Measurements from ENCODE around the gene ZNF367.

Gene ZNF367

DNA sequence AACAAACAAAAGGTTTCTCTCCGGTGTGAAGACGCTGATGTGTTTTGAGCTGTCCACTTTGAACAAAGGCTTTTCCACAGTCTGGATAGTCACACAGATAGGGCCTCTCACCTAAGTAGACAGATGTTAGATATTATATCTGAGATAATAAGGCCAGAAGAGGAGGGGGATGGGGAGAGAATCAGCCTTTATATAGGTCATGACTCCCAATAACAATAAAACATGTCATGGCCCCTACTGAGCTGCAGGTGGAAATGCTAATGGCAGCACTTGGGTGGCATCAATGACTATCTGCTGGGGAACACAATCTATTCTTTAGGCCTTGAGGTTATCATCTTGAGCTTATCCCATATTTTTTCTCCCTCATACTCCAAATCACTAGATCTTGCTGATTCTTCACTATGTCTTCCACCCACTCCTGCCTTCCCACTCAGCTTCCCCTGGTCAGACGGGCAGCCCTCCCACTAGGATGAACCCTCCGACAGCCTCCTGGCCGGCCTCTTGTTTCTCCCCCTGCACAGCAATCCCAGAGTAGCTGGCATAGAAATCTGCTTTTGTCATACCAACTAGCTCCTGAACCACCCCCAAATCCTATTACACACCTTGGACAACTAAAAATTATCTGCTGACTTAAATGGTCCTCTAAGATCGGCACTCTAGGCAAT is 23.2 kb downstream of the ZNF367 start:
- H3K9me3 ChIP-seq (ENCODE audit: control insufficient read depth, low read length), result no peaks in the 10 kb centered on the region
- H3K4me1 ChIP-seq (ENCODE audit: control insufficient read depth, insufficient read depth, low read length), result no peaks in the 10 kb centered on the region
- no peaks in the 10 kb centered on the region for H3K36me3 ChIP-seq (ENCODE audit: control insufficient read depth, insufficient read depth, low read length, severe bottlenecking)
- DNase-seq (ENCODE audit: low read depth), result no peak
- H3K27me3 ChIP-seq (replicated peaks; ENCODE audit: control insufficient read depth, insufficient read depth, low read length), result no peaks in the 10 kb centered on the region
- no peak overlapping the region for H3K4me3 ChIP-seq (ENCODE audit: low read length)
- no peak overlapping the region for H3K9ac ChIP-seq (ENCODE audit: low read length)

GRCh38 chr9:96392263-96392662 is 25.9 kb downstream of the ZNF367 start:
- H3K36me3 ChIP-seq (ENCODE audit: control insufficient read depth, insufficient read depth, low read length, severe bottlenecking), result no peaks in the 10 kb centered on the region
- H3K4me1 ChIP-seq (ENCODE audit: control insufficient read depth, insufficient read depth, low read length), result peaks cover under 1% of the 10 kb centered on the region
- no peak overlapping the region for H3K4me3 ChIP-seq (ENCODE audit: low read length)
- H3K27me3 ChIP-seq (replicated peaks; ENCODE audit: control insufficient read depth, insufficient read depth, low read length), result no peaks in the 10 kb centered on the region
- no peak overlapping the region for H3K9ac ChIP-seq (ENCODE audit: low read length)
- no peak for DNase-seq (ENCODE audit: low read depth)
- no peaks in the 10 kb centered on the region for H3K9me3 ChIP-seq (ENCODE audit: control insufficient read depth, low read length)

DNA sequence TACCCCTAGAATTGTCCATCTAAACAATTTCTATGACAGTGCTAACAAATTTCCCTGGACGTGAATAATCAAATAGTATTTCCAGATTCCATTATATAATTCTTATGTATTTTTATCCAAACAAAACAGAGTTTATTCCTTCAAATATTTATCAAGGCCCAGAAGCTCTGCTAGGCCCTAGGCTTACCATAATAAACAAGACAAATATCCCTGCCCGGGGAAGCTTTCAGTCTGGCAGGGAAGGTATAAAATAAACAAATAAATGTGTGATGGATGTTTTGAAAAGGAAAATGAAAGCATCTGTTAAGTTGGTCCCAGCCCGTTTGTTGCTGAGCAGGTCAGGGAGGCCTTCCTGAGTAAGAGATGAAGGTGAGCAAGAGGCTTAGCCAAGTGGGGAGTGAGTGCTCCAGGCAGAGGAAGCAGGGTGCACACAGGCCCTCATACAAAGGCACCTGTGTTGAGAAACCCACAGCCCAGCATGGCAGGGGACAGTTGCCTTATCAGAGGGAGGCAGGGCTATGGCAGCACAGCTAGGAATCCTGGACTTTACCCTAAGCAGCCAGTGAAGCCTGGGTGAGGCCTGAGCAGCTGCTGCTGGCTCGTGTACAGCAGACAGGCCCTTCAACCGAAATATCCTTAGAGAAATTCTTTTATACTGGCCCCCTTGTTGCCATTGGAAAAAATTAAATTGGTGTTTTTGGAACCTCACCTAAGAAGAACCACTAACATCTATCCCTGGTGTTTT is 27.0 kb downstream of the ZNF367 start:
- no peaks in the 10 kb centered on the region for H3K36me3 ChIP-seq (ENCODE audit: control insufficient read depth, insufficient read depth, low read length, severe bottlenecking)
- H3K4me3 ChIP-seq (ENCODE audit: low read length), result no peak overlapping the region
- no peaks in the 10 kb centered on the region for H3K27me3 ChIP-seq (replicated peaks; ENCODE audit: control insufficient read depth, insufficient read depth, low read length)
- H3K4me1 ChIP-seq (ENCODE audit: control insufficient read depth, insufficient read depth, low read length), result peaks cover 9% of the 10 kb centered on the region
- DNase-seq (ENCODE audit: low read depth), result peak; percentile 9
- no peaks in the 10 kb centered on the region for H3K9me3 ChIP-seq (ENCODE audit: control insufficient read depth, low read length)
- no peak overlapping the region for H3K9ac ChIP-seq (ENCODE audit: low read length)

GRCh38 chr9:96388144-96388543 is 30.0 kb downstream of the ZNF367 start:
- Histone ChIP-seq H3K9me3 (ENCODE audit: control insufficient read depth, low read length) (no peaks in the 10 kb centered on the region), H3K9ac (ENCODE audit: low read length) (no peak overlapping the region), H3K36me3 (ENCODE audit: control insufficient read depth, insufficient read depth, low read length, severe bottlenecking) (no peaks in the 10 kb centered on the region), H3K4me1 (ENCODE audit: control insufficient read depth, insufficient read depth, low read length) (peaks cover 20% of the 10 kb centered on the region), H3K27me3 (replicated peaks; ENCODE audit: control insufficient read depth, insufficient read depth, low read length) (no peaks in the 10 kb centered on the region), H3K4me3 (ENCODE audit: low read length) (no peak overlapping the region)
- no peak for DNase-seq (ENCODE audit: low read depth)

GRCh38 chr9:96386157-96386556 is 32.0 kb downstream of the ZNF367 start:
- no peak overlapping the region for H3K9ac ChIP-seq (ENCODE audit: low read length)
- no peaks in the 10 kb centered on the region for H3K9me3 ChIP-seq (ENCODE audit: control insufficient read depth, low read length)
- no peak overlapping the region for H3K4me3 ChIP-seq (ENCODE audit: low read length)
- H3K4me1 ChIP-seq (ENCODE audit: control insufficient read depth, insufficient read depth, low read length), result peaks cover 24% of the 10 kb centered on the region
- no peak for DNase-seq (ENCODE audit: low read depth)
- H3K27me3 ChIP-seq (replicated peaks; ENCODE audit: control insufficient read depth, insufficient read depth, low read length), result no peaks in the 10 kb centered on the region
- H3K36me3 ChIP-seq (ENCODE audit: control insufficient read depth, insufficient read depth, low read length, severe bottlenecking), result no peaks in the 10 kb centered on the region

DNA sequence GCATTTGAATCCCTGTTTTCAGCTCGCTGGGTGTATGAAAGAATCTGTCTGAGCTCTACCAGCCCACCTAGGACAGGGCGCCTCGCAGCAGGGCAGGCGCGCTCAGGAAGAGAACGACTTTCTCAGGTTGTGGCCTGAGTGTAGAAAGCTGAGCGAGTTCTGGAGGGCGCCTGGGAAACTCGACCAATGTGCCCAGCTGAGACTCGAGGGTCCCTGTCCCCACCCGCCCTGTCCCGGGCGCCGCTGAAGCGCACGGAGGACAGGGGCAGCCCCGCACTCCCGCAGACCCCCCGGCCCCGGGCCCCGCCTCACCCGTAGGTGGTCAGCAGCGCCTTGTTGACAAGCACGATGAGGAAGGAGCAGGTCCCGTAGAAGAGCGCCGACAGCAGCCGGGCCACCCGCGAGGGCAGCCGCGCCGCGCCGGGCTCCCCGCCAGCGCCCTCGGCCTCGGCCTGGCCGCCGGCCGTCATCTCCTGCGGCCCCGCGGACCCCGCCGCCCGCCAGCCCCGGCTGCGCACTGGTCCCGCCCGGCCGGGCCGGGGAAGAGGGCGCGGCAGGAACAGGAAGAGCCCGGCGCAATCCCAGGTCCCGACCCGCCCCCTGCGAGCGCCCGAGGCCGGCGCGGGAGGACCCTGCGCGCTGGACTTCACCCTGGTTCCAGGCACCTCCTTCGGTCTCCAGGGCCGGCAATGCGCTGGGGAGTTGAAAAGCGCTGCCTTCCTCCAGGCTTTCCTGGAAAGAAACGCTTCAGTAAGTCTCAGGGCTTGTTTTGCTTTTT is 34.8 kb downstream of the ZNF367 start, which contains the start of gene SLC35D2:
TSS of gene SLC35D2 (minus strand) at position 547 of the 778 bp plus-strand sequence. CDS start at position 470, 77 bp downstream.
- Histone ChIP-seq H3K9me3 (ENCODE audit: control insufficient read depth, low read length) (no peaks in the 10 kb centered on the region), H3K4me3 (ENCODE audit: low read length) (peak within 1 kb of the TSS; percentile 87), H3K4me1 (ENCODE audit: control insufficient read depth, insufficient read depth, low read length) (peaks cover 24% of the 10 kb centered on the region), H3K27me3 (replicated peaks; ENCODE audit: control insufficient read depth, insufficient read depth, low read length) (no peaks in the 10 kb centered on the region), H3K36me3 (ENCODE audit: control insufficient read depth, insufficient read depth, low read length, severe bottlenecking) (no peaks in the 10 kb centered on the region), H3K9ac (ENCODE audit: low read length) (peak within 1 kb of the TSS; percentile 79)
- peak; percentile 85 for DNase-seq (ENCODE audit: low read depth)

GRCh38 chr9:96382839-96383164 is 35.4 kb downstream of the ZNF367 start:
- DNase-seq (ENCODE audit: low read depth), result no peak
- peak overlapping the region; percentile 87 for H3K4me3 ChIP-seq (ENCODE audit: low read length)
- peak overlapping the region; percentile 79 for H3K9ac ChIP-seq (ENCODE audit: low read length)
- no peaks in the 10 kb centered on the region for H3K9me3 ChIP-seq (ENCODE audit: control insufficient read depth, low read length)
- H3K27me3 ChIP-seq (replicated peaks; ENCODE audit: control insufficient read depth, insufficient read depth, low read length), result no peaks in the 10 kb centered on the region
- no peaks in the 10 kb centered on the region for H3K36me3 ChIP-seq (ENCODE audit: control insufficient read depth, insufficient read depth, low read length, severe bottlenecking)
- peaks cover 24% of the 10 kb centered on the region for H3K4me1 ChIP-seq (ENCODE audit: control insufficient read depth, insufficient read depth, low read length)

- Histone ChIP-seq H3K27me3 (replicated peaks; ENCODE audit: control insufficient read depth, insufficient read depth, low read length) (no peaks in the 10 kb centered on the region), H3K9ac (ENCODE audit: low read length) (no peak overlapping the region), H3K4me3 (ENCODE audit: low read length) (peak overlapping the region; percentile 87), H3K9me3 (ENCODE audit: control insufficient read depth, low read length) (no peaks in the 10 kb centered on the region), H3K4me1 (ENCODE audit: control insufficient read depth, insufficient read depth, low read length) (peaks cover 29% of the 10 kb centered on the region), H3K36me3 (ENCODE audit: control insufficient read depth, insufficient read depth, low read length, severe bottlenecking) (no peaks in the 10 kb centered on the region)
- DNase-seq (ENCODE audit: low read depth), result peak; percentile 8
These were observed 36.0 kb downstream of the ZNF367 start for GRCh38 chr9:96382175-96382574.

GRCh38 chr9:96381696-96382095 is 36.5 kb downstream of the ZNF367 start:
- Histone ChIP-seq H3K9me3 (ENCODE audit: control insufficient read depth, low read length) (no peaks in the 10 kb centered on the region), H3K27me3 (replicated peaks; ENCODE audit: control insufficient read depth, insufficient read depth, low read length) (no peaks in the 10 kb centered on the region), H3K4me1 (ENCODE audit: control insufficient read depth, insufficient read depth, low read length) (peaks cover 29% of the 10 kb centered on the region), H3K4me3 (ENCODE audit: low read length) (no peak overlapping the region), H3K36me3 (ENCODE audit: control insufficient read depth, insufficient read depth, low read length, severe bottlenecking) (no peaks in the 10 kb centered on the region), H3K9ac (ENCODE audit: low read length) (no peak overlapping the region)
- DNase-seq (ENCODE audit: low read depth), result no peak

GRCh38 chr9:96381125-96381524 is 37.0 kb downstream of the ZNF367 start:
- Histone ChIP-seq H3K36me3 (ENCODE audit: control insufficient read depth, insufficient read depth, low read length, severe bottlenecking) (no peaks in the 10 kb centered on the region), H3K9ac (ENCODE audit: low read length) (no peak overlapping the region), H3K4me3 (ENCODE audit: low read length) (no peak overlapping the region), H3K4me1 (ENCODE audit: control insufficient read depth, insufficient read depth, low read length) (peaks cover 26% of the 10 kb centered on the region), H3K27me3 (replicated peaks; ENCODE audit: control insufficient read depth, insufficient read depth, low read length) (no peaks in the 10 kb centered on the region), H3K9me3 (ENCODE audit: control insufficient read depth, low read length) (no peaks in the 10 kb centered on the region)
- no peak for DNase-seq (ENCODE audit: low read depth)

GRCh38 chr9:96379461-96379860 is 38.7 kb downstream of the ZNF367 start:
- Histone ChIP-seq H3K4me3 (ENCODE audit: low read length) (no peak overlapping the region), H3K9ac (ENCODE audit: low read length) (no peak overlapping the region), H3K9me3 (ENCODE audit: control insufficient read depth, low read length) (no peaks in the 10 kb centered on the region), H3K4me1 (ENCODE audit: control insufficient read depth, insufficient read depth, low read length) (peaks cover 19% of the 10 kb centered on the region), H3K36me3 (ENCODE audit: control insufficient read depth, insufficient read depth, low read length, severe bottlenecking) (no peaks in the 10 kb centered on the region), H3K27me3 (replicated peaks; ENCODE audit: control insufficient read depth, insufficient read depth, low read length) (no peaks in the 10 kb centered on the region)
- peak; percentile 69 for DNase-seq (ENCODE audit: low read depth)

Data from adipocyte (in vitro differentiated cells).